Right ventricle myocardium inferior (tissue), 1 donor: ENCODE measurements around the gene COA7. TPM values are rescaled to one million over a fixed set of nuclear protein-coding genes. Genes with fewer than 3 reads are reported as not detected.

Experiments
- ATAC-seq: fragments of 200-7000 bp; cut with Tn5 transposase; one replicate; pipeline ENCODE4 v1.9.1; 2020; ENCODE audit warnings: mild to moderate bottlenecking, moderate library complexity
- DNase-seq: peaks from one replicate; pipeline ENCODE4 v3.0.0; 2021; ENCODE audit errors: missing footprints
- intact Hi-C: fragments of 100-400 bp; cut with DNase I; formaldehyde crosslinking; loops from one replicate; pipeline ENCODE4 v1.11.0; 2022
- total RNA-seq: library from RNA; stranded (reverse); fragmentation: NEBNext Ultra II Directional; extraction: Animal tissue kit (Norgen Biotek cat#: 25700); gene quantifications from one replicate; pipeline ENCODE4 v1.2.1, GENCODE V29; 2021
- donor health status: DM: no; HTN: yes; CAD: no; lungs with severe emphysema.

COA7 gene
- total RNA-seq, 1 donor from 2014 or later = 21.6 TPM

DNA sequence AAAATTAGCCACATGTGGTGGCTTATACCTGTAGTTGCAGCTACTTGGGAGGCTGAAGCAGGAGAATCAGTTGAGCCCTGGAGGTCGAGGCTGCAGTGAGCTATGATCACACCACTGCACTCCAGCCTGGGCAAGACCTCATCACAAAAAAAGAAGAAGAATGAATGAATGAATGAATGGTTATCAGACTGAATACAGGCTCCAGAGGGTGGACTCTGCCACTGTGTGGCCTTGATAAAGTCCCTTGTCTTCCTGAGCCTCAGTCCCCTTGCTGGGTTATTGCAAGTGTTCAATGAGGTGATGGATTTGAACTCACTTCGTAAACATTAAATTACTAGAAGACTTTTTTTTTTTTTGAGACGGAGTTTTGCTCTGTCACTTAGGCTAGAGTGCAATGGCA, 40.4 kb downstream of the COA7 start:
- DNase-seq (no peak), ATAC-seq (no peak)
- intact Hi-C loops = no loop called here

DNA sequence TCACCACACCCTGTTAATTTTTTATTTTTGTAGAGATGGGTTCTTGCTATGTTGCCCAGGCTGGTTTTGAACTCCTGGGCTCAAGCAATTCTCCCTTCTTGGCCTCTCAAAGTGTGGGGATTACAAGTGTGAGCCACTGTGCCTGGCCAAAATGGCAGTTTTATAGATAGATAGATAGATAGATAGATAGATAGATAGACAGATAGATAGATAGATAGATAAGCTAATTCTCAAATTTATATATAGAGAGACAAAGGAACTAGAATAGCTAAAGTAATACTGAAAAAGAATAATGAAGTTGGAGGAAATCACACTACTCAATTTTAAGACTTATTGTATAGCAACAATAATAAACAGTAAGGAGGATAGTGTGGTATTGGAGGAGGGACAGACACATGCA, 44.1 kb downstream of the COA7 start:
- intact Hi-C loops = no loop called here
- ATAC-seq (no peak), DNase-seq (no peak)

DNA sequence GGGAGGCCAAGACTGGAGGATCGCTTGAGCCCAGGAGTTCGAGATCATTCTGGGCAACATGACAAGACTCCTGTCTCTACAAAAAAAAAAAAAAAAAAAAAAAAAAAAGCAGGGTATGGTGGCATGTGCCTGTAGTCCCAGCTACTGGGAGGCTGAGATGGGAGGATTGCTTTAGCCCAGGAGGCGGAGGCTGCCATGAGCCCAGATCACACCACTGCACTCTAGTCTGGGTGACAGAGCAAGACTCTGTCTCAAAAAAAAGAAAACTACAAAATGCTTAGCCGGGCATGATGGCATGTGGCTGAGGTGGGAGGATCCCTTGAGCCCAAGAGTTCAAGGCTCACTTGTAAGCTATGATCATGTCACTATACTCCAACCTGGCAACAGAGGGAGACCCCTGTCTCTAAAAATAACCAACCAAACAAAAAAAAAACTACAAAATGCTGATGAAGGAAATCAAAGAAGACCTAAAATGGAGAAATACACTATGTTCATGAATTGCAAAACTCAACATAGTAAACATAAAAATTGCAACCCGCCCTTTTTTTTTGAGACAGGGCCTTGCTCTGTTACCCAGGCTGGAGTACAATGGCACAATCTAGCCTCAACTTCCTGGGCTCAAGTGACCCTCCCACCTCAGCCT, 44.8 kb downstream of the COA7 start:
- no peak for ATAC-seq
- intact Hi-C loops = no loop called here

DNA sequence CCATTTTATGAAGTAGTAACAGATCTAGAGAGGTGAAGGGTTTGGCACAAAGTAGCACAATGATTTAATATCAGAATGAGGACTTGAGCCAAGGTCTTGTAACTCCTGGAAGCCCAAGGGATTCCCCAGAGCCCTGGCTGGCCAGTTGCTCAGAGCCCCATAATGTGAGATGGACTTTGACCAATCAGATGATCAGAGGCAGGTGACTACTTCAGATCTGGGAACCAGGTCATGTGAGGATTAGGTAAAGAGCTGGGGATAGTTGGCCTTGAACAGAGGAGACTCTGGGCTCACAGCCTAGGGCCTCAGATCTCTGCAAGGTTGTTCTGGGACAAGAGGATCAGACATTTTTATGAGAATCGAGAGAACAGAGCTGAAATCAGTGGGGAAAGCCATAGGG, 46.2 kb downstream of the COA7 start:
- intact Hi-C loops = no loop called here
- no peak for ATAC-seq
- no peak for DNase-seq

More for the DNA sequence above, 44.8 kb downstream of the COA7 start:
- no peak for DNase-seq

DNA sequence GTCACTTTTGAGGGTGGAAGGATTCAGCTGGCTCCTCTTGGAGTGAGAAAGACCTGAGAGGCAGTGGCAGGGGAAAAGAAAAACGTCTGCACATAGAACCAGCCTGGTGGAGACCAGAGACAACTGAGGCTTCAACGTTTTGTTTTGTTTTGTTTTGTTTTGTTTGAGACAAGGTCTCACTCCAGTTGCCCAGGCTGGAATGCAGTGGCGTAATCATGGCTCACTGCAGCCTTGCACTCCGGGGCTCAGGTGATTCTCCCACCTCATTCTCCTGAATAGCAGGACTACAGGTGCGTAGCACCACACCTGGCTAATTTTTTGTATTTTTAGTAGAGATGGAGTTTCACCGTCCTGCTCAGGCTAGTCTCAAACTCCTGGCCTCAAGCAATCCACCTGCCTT, 52.9 kb downstream of the COA7 start:
- intact Hi-C loops = no loop called here
- no peak for DNase-seq
- ATAC-seq = no peak

DNA sequence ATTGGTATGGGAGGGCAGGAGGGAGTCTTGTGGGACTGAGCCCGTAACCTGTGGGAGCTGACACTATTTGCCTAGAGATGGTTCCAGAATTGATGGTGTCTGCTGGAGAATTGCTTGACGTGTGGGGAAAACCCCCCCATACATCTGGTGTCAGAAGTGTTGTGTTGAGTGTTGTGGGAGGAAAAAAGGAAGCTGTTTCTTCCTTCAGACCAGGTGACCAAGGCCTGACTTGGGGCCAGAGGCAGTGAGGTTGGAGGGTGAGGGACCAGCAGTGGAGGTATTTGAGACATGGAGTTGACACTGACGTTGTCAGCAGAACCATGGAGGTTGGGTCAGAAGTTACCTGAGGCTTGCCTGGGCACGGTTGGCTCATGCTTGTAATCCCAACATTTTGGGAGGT, 56.8 kb downstream of the COA7 start:
- DNase-seq = no peak
- ATAC-seq = no peak
- intact Hi-C loops = no loop called here

DNA sequence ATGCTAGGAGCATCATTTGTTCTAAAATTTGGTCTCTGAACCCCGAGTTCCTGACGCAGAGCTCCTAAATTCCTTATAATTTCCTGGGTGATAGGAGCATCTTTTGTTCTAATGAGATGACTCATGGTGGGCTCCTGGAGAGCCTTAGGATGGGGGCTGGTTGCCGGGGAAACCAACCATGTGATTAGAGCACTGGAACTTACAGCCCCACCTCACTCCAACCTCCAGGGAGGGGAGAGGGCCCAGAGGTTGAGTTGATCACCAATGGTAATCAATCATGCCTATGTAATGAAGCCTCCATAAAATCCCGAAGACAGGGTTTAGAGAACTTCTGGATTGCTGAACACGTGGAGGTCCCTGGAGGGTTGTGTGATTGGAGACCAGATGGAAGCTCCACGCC, 57.5 kb downstream of the COA7 start:
- ATAC-seq (no peak), DNase-seq (no peak)
- intact Hi-C loops = no loop called here

DNA sequence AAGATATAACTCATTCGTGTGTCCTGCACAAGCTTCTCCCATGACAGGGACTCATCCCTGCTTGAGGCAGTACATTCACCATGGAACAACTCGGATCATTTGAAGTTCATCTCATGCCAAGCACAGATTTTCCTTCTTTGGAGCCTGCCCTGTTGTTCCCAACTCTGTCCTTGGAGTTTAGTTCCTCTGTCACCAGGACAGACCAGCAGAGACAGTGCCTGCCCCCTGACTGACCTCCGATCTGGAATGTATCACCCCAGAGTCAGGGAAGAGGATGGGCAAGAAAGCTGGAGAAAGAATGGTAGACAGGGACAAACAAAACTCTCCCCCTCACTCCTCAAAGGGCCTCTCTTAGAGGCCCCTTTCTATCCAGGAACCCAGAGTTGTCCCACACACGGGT, 60.2 kb downstream of the COA7 start:
- no peak for ATAC-seq
- no peak for DNase-seq
- intact Hi-C loops = no loop called here

DNA sequence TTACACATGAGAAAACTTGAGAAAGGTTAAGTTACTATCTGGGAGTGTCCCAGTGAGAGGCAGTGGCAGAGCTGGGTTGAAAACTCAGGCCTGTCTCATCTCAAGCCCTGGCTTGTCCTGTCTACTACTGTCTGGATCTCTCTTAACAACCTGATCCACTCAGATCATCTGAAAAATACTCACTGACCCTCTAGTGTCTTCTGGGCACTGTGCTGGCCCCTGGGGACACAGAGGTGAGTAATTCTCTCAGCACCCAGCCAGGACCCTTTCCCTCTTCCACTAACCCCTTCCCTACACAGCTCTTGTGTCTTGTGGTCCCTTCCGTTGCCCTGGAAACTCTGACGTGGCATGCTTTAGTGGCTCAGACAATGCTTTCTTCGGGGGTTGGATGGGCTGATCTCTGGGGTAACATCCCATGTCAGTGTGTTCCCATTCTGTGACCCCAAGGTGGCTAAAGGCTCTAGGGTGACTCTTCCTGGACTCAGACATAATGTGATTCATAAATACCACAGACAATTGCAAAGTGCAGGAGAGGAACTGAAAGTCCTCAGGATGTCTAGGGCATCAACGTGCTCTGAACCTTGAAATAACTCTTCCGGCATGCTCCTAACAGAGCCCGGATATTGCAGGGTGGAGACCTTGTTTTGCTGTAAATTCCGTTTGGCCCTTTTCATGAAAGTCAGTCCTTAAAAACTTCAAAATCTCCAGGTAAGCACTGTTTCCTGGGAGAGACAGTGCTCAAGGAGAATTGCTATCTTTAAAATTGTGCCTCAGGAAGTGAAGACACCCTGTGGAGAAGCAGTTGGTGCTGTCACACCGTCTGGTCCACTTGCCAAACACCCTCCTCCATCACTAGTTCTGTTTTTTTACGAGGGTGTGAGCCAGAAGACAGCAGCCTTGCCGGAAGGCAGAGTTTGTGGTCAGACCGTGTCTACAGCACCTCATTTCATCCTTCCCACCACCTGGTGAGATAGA, 61.1 kb downstream of the COA7 start:
- intact Hi-C loops = no loop called here
- no peak for ATAC-seq
- DNase-seq = no peak

DNA sequence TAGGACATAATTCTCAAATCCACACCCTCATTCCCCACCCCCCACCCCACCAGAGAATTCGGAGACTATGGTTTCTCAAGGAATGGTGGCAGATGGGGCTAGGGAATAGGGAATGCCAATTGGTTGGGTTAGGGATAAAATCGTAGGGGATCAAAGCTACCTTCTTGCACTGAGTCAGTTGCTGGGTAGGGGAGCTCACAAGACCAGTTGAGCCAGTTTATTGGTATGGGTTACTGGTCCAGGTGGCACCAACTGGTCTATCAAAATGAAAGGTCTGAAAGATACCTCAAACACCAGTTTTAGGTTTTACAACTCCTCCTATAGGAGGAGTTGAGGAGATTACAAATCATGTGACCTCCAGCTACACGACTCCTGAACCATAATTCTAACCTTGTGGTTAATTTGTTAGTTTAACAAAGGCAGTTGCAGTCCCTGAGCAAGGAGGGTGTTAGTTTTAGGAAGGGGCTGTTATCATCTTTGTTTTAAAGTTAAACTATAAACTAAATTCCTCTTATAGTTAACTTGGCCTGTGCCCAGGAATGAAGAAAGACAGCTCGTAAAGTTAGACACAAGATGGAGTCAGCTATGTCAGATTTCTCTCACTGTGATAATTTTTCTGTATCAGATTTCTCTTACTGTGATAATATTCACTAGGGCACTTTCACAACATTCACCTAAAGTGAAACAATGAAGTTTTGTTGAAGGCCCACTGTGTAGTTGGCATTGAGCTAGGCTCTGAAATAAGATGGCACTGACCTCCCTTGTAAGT, 62.6 kb downstream of the COA7 start:
- DNase-seq = no peak
- ATAC-seq = no peak
- intact Hi-C loops = no loop called here

Other genes starting within 250 kb of the COA7 start
- 32.7 TPM for gene TUT4, start 145.3 kb downstream of the COA7 start, total RNA-seq
- gene GPX7, start 96.0 kb downstream of the COA7 start, total RNA-seq = 4.7 TPM
- not detected for gene SHISAL2A, start 65.2 kb downstream of the COA7 start, total RNA-seq
- gene ZYG11B, start 28.1 kb upstream of the COA7 start, total RNA-seq = 74.0 TPM
- gene ZYG11A, start 144.4 kb upstream of the COA7 start, total RNA-seq = not detected
- 136 TPM for gene ECHDC2, start 223.4 kb upstream of the COA7 start, total RNA-seq
- 132 TPM for gene SCP2, start 228.9 kb upstream of the COA7 start, total RNA-seq